ENCODE data around the gene C12orf54.
"Not testable (repeated sequence)": the region's sequence is repeated elsewhere in the genome, so short reads cannot be mapped to it uniquely, and the experiment has no call there.

The C12orf54 gene

GRCh38 chr12:48512855-48513254 is 30.6 kb downstream of the C12orf54 start:
- no peak for DNase-seq

DNA sequence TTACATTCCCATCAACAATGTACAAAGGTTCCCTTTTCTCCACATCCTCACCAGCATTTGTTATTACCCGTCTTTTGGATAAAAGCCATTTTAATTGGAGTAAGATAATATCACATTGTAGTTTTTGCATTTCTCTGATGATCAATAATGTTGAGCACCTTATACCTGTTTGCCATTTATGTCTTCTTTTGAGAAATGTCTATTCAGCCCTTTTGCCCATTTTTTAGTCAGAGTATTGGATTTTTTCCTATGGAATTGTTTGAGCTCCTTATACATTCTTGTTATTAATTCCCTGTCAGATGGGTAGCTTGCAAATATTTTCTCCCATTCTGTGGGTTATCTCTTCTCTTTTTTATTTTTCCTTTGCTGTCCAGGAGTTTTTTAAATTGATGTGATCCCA is 32.4 kb downstream of the C12orf54 start:
- DNase-seq, result no peak

- not testable (repeated sequence) for DNase-seq
Observed at GRCh38 chr12:48520381-48520780, 38.1 kb downstream of the C12orf54 start.

DNA sequence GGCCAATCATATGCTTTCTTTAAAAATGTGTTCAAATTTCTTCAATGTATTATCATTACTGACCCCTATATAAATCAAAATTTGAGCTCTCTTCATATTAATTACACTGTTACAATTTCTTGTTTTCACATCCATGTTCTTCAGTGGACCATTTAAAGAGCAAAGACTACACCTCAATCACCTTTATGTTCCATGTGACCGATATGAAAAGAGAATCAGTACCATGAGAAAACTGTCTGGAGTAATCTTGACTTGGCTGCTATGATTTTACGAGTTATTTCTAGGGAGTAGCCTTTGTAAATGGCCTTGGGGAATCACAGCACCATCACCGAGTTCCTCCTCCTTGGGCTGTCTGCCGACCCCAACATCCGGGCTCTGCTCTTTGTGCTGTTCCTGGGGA is 43.0 kb downstream of the C12orf54 start, which contains the start of gene OR8S1:
OR8S1 (plus strand) TSS at position 301 of the 400 bp plus-strand sequence; CDS start at position 301, 0 bp downstream.
- DNase-seq, result no peak

GRCh38 chr12:48527891-48528670 is 45.8 kb downstream of the C12orf54 start:
- no peak for DNase-seq

GRCh38 chr12:48532601-48533000 is 50.3 kb downstream of the C12orf54 start:
- DNase-seq, result no peak

- no peak for DNase-seq
Observed at GRCh38 chr12:48536602-48537001, 54.3 kb downstream of the C12orf54 start.

DNA sequence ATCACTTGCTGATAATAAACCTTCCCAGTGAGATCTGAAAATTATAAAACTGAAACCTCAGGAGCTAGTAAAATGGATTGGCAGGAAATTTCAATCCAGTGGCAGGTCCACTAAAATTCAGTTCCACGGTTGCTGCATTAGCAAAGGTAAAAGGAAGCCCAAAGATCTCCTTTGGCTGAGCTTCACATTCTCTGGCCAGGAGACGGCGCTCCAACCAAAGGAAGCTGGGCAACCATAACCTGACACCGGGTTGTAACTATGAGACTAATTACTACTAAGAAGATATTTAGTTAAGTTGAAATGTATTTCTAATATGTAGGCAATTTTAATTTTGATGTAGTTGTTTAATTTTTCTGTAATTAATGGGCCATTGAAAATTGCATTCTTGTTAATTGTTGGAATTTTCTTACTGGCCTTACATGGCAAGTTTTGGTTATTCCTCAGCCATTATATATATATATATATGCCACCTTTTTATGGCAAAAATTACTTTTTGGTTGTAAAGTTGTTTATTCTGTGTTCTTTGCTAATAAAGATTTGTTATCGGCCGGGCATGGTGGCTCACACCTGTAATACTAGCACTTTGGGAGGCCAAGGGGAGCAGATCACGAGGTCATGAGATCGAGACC is 60.1 kb downstream of the C12orf54 start:
- peak; percentile 66 for DNase-seq

DNA sequence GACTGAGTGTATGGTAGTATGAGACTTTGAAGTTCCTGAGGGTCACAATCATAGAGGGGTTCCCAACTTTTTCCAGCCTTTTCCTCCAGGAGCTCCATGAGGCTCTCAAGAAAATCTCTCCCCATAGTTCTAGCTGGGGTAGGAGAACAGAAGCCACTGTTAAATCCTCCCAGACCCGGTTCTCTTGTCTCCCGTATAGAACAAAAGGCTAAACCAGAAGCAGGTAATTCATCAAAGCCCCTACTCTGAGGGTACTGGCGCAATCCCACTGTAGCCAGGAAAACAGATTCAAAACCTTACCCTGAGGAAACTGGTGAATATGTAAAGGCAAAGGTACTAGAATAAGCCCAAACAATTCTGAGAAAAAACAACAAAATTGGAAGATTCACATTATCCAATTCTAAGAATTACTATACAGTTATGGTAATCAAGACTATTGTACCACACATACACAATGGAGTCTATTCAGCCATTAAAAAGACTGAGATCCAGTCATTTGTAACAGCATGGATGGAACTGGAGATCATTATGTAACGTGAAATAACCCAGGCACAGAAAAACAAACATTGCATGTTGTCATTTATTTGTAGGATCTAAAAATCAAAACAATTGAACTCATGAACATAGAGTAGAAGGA is 63.7 kb downstream of the C12orf54 start:
- no peak for DNase-seq

All from stimulated activated CD4-positive, alpha-beta T cell treated with anti-CD3 and anti-CD28 coated beads, Interleukin-15, amount 100 ng/mL, for 24 hours (primary cell).